ENCODE data around the gene PRKCB.

DNA sequence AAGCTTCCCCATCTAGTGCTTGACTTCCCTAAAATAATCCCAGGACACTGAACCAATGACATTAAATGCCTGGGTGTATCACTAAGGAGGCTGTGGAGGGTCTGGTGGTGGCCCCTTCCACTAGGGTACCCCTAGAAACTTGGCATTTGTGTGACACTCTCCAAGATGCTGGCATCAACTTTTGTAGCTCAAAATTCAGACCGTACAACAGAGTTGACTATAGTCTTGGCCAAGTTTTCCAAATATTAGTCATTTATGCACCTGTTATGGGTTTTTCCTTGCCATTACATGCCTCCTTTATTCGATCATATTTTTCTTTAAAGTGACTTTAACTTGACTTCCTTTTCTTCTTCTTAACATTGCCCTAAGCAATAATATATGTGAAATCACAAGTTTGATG, 295.5 kb downstream of the PRKCB start:
- TF ChIP-seq, protein P1, sequence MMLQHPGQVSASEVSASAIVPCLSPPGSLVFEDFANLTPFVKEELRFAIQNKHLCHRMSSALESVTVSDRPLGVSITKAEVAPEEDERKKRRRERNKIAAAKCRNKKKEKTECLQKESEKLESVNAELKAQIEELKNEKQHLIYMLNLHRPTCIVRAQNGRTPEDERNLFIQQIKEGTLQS (IDR thresholded peaks at IDR 0.05; ENCODE audit: insufficient read depth, low read depth, low read length): no peak
- TF ChIP-seq CEBPB (IDR thresholded peaks at IDR 0.05; ENCODE audit: low read depth, low read length): no peak
- no peak for TF ChIP-seq CBX5 (IDR thresholded peaks at IDR 0.05; ENCODE audit: low read depth, low read length)
- TF ChIP-seq POLR2A (IDR thresholded peaks at IDR 0.05; ENCODE audit: control extremely low read depth in 1 of 2, low read depth in 2 of 2, low read length in 2 of 2): no peak
- TF ChIP-seq, protein P2, sequence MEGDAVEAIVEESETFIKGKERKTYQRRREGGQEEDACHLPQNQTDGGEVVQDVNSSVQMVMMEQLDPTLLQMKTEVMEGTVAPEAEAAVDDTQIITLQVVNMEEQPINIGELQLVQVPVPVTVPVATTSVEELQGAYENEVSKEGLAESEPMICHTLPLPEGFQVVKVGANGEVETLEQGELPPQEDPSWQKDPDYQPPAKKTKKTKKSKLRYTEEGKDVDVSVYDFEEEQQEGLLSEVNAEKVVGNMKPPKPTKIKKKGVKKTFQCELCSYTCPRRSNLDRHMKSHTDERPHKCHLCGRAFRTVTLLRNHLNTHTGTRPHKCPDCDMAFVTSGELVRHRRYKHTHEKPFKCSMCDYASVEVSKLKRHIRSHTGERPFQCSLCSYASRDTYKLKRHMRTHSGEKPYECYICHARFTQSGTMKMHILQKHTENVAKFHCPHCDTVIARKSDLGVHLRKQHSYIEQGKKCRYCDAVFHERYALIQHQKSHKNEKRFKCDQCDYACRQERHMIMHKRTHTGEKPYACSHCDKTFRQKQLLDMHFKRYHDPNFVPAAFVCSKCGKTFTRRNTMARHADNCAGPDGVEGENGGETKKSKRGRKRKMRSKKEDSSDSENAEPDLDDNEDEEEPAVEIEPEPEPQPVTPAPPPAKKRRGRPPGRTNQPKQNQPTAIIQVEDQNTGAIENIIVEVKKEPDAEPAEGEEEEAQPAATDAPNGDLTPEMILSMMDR (IDR thresholded peaks at IDR 0.05; ENCODE audit: control extremely low read depth in 1 of 3, insufficient read depth in 1 of 3, low read depth in 1 of 3, low read length in 3 of 3): no peak
- TF ChIP-seq POLR2AphosphoS5 (IDR thresholded peaks at IDR 0.05; ENCODE audit: low read depth, low read length): no peak
- no peak for TF ChIP-seq SP1 (IDR thresholded peaks at IDR 0.05; ENCODE audit: low read depth, low read length)
- TF ChIP-seq, protein P3, sequence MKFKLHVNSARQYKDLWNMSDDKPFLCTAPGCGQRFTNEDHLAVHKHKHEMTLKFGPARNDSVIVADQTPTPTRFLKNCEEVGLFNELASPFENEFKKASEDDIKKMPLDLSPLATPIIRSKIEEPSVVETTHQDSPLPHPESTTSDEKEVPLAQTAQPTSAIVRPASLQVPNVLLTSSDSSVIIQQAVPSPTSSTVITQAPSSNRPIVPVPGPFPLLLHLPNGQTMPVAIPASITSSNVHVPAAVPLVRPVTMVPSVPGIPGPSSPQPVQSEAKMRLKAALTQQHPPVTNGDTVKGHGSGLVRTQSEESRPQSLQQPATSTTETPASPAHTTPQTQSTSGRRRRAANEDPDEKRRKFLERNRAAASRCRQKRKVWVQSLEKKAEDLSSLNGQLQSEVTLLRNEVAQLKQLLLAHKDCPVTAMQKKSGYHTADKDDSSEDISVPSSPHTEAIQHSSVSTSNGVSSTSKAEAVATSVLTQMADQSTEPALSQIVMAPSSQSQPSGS (IDR thresholded peaks at IDR 0.05; ENCODE audit: low read length): no peak
- TF ChIP-seq TEAD4 (IDR thresholded peaks at IDR 0.05; ENCODE audit: low read depth, low read length): no peak
